Suprapubic skin (tissue), 4 donors: ENCODE results near the gene GNS. TPM values are rescaled to one million over a fixed set of nuclear protein-coding genes. Genes with fewer than 3 reads are reported as not detected.

Experiments used
- DNase-seq, 2 donors: peaks; one replicate each; pipeline ENCODE4 v3.0.0-alpha.2; 2019; ENCODE audit warnings: low spot score in 2 of 2
- H3K27ac ChIP-seq: fragments of 200-600 bp; sonication (generic); one replicate; pipeline ENCODE4 v1.5.1; 2019
- H3K27me3 ChIP-seq: fragments of 200-600 bp; sonication (generic); one replicate; pipeline ENCODE4 v1.5.1; 2019
- H3K36me3 ChIP-seq: fragments of 200-600 bp; sonication (generic); one replicate; pipeline ENCODE4 v1.5.1; 2019
- H3K4me1 ChIP-seq: fragments of 200-600 bp; sonication (generic); one replicate; pipeline ENCODE4 v1.5.1; 2019
- H3K4me3 ChIP-seq: fragments of 200-600 bp; sonication (generic); one replicate; pipeline ENCODE4 v1.5.1; 2019; ENCODE audit warnings: mild to moderate bottlenecking
- H3K9me3 ChIP-seq: fragments of 200-600 bp; sonication (generic); one replicate; pipeline ENCODE4 v1.5.1; 2019
- CTCF ChIP-seq, 2 donors: fragments of 200-600 bp in 1 of 2; fragments of 450-650 bp in 1 of 2; sonication (generic) in 1 of 2; IDR thresholded peaks; one replicate each; pipeline ENCODE4 v1.5.1; 2016 to 2019; ENCODE audit warnings: antibody characterized with exemption in 2 of 2, mild to moderate bottlenecking in 1 of 2, moderate library complexity in 1 of 2
- EP300 ChIP-seq: sonication (generic); formaldehyde crosslinking; IDR thresholded peaks from one replicate; pipeline ENCODE4 v1.6.1; 2017; ENCODE audit warnings: antibody characterized with exemption
- POLR2A ChIP-seq, 2 donors: fragments of 450-650 bp; IDR thresholded peaks; one replicate each; pipeline ENCODE4 v1.6.1; 2017; ENCODE audit warnings: antibody characterized with exemption in 2 of 2, mild to moderate bottlenecking in 2 of 2, moderate library complexity in 2 of 2
- POLR2AphosphoS5 ChIP-seq, 3 donors: sonication (generic); formaldehyde crosslinking; IDR thresholded peaks; one replicate each; pipeline ENCODE4 v1.6.1; 2017; ENCODE audit warnings: antibody characterized with exemption in 3 of 3
- WGBS: methylation state at CpG from one replicate; pipeline ENCODE4 v1.1.5; 2018; 5-methylcytosine and 5-hydroxymethylcytosine counted together
- total RNA-seq, 4 donors: library from RNA; depleted of rRNA; stranded (reverse); fragments of >200 nt; gene quantifications; one replicate each; pipeline ENCODE4 v1.1.0, GENCODE V29; 2016

The GNS gene
- total RNA-seq, 4 donors from 2014 or later: 46.7 to 56.7 (median 49.6) TPM

DNA sequence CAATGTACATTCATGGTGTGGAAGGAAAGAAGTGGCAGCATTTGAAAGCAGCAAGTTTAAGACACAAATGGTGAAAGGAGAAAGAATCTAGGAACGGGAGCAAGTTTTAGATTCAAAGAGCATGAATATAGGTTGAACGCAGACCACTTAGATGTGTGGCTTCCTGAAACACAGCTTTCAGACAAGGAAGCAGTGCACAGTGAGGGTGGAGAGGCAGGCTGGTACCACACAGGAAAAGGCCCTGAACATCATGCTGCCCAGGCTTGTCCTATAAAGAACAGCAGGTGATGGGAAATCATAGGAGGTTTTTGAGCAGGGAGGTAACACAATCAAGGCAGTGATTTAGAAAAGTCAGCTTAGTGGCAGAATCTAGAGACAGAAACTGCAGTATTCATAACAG lies 35.6 kb downstream of the GNS start:
- TF ChIP-seq POLR2A (IDR thresholded peaks at IDR 0.05) (no peak), CTCF (IDR thresholded peaks at IDR 0.05) (no peak), EP300 (no peak), POLR2AphosphoS5 (IDR thresholded peaks at IDR 0.05) (no peak)
- Histone ChIP-seq H3K27me3 (no peaks in the 10 kb centered on the region), H3K27ac (no peak overlapping the region), H3K9me3 (no peaks in the 10 kb centered on the region), H3K4me1 (no peaks in the 10 kb centered on the region), H3K36me3 (peaks cover 82% of the 10 kb centered on the region), H3K4me3 (no peak overlapping the region)
- DNase-seq: no peak
- 92% methylated on average over 2 of the region's 2 CpGs for WGBS

DNA sequence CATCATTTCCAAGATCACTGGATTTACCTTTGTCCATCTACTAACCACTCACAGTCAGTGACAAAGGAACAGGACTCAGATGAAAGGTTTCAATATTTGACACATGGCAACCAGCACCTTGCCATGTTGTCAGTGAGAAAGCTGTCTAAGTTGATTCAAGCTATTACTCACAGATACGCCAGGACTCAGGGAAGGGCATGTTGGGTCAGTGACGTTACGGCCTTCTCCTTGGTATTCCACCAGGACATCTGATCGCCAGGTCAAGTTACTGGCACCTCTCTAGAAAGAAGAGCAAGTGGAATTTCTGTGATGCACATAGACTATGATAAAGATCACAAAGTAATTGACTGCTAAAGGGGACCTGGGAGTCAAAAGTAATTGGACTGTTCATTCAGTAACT lies 36.4 kb downstream of the GNS start:
- Histone ChIP-seq H3K9me3 (no peaks in the 10 kb centered on the region), H3K4me1 (no peaks in the 10 kb centered on the region), H3K27ac (no peak overlapping the region), H3K36me3 (peaks cover 82% of the 10 kb centered on the region), H3K27me3 (no peaks in the 10 kb centered on the region), H3K4me3 (no peak overlapping the region)
- DNase-seq: no peak
- WGBS: 90% methylated on average over 4 of the region's 4 CpGs
- TF ChIP-seq POLR2A (IDR thresholded peaks at IDR 0.05) (no peak), EP300 (no peak), POLR2AphosphoS5 (IDR thresholded peaks at IDR 0.05) (no peak), CTCF (IDR thresholded peaks at IDR 0.05) (no peak)

GRCh38 chr12:64720884-64721283 lies 38.3 kb downstream of the GNS start:
- peaks cover 90% of the 10 kb centered on the region for H3K36me3 ChIP-seq
- DNase-seq: no peak

DNA sequence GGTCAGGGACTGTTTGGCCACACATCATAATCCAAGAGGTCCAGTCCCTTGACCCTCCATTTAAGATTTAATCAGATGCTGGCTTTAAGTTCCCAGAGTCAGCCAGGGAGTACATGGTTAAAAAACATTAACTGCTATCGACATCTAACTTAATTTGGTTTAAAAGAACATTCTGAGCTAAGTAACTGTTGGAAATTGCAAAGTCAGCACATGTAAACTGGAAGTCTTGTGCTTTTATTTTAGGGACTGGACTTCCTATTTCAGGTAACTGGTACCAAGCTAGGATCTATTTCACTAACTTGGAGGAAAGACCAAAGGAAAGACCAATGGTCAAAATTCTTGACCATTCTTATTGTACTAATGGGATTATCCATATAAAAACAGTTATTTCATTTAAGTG lies 40.6 kb downstream of the GNS start:
- no peaks in the 10 kb centered on the region for H3K4me1 ChIP-seq
- 74% methylated on average over 1 of the region's 1 CpG for WGBS
- TF ChIP-seq EP300 (no peak), POLR2A (IDR thresholded peaks at IDR 0.05) (no peak)
- no peaks in the 10 kb centered on the region for H3K9me3 ChIP-seq
- peaks cover 96% of the 10 kb centered on the region for H3K36me3 ChIP-seq
- no peak overlapping the region for H3K27ac ChIP-seq
- H3K27me3 ChIP-seq: no peaks in the 10 kb centered on the region
- H3K4me3 ChIP-seq: no peak overlapping the region
- no peak for DNase-seq

More at GRCh38 chr12:64720884-64721283, 38.3 kb downstream of the GNS start:
- TF ChIP-seq CTCF (IDR thresholded peaks at IDR 0.05): no peak
- no peak for TF ChIP-seq POLR2A (IDR thresholded peaks at IDR 0.05)
- TF ChIP-seq EP300: no peak
- H3K27me3 ChIP-seq: no peaks in the 10 kb centered on the region
- H3K27ac ChIP-seq: no peak overlapping the region
- H3K4me3 ChIP-seq: no peak overlapping the region
- WGBS: 92% methylated on average over 1 of the region's 1 CpG
- H3K4me1 ChIP-seq: no peaks in the 10 kb centered on the region
- no peaks in the 10 kb centered on the region for H3K9me3 ChIP-seq

GRCh38 chr12:64716839-64717455 lies 42.3 kb downstream of the GNS start:
- TF ChIP-seq EP300 (no peak), CTCF (IDR thresholded peaks at IDR 0.05) (no peak), POLR2AphosphoS5 (IDR thresholded peaks at IDR 0.05) (no peak), POLR2A (IDR thresholded peaks at IDR 0.05) (no peak)
- H3K27me3 ChIP-seq: no peaks in the 10 kb centered on the region
- no peak overlapping the region for H3K27ac ChIP-seq
- no peak for DNase-seq
- peaks cover 79% of the 10 kb centered on the region for H3K36me3 ChIP-seq
- no peak overlapping the region for H3K4me3 ChIP-seq
- no peaks in the 10 kb centered on the region for H3K9me3 ChIP-seq
- 87% methylated on average over 6 of the region's 6 CpGs for WGBS
- H3K4me1 ChIP-seq: no peaks in the 10 kb centered on the region

DNA sequence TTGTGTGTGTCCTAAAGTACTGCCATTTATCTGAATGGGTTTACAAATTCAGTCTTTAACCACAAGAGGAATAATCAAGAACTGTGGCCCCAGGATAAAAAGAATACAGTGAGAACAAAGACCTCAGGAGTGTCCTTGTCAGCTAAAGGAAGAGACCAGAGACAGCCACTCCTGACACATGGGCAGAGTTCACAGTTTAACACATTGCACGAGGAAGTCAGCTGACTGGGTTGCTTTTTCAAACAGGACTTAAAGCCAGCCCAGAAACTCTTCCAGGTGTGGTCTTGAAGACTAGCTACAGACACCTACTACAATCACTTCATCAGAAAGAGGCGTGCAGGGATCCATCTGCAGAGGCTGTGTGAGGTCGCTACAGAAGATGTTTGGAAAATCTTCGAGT lies 42.8 kb downstream of the GNS start:
- peaks cover 73% of the 10 kb centered on the region for H3K36me3 ChIP-seq
- no peak for TF ChIP-seq EP300
- TF ChIP-seq POLR2A (IDR thresholded peaks at IDR 0.05): no peak
- no peak for TF ChIP-seq POLR2AphosphoS5 (IDR thresholded peaks at IDR 0.05)
- no peak for TF ChIP-seq CTCF (IDR thresholded peaks at IDR 0.05)
- WGBS: 89% methylated on average over 4 of the region's 4 CpGs

More for the DNA sequence above, 42.8 kb downstream of the GNS start:
- Histone ChIP-seq H3K27me3 (no peaks in the 10 kb centered on the region), H3K9me3 (no peaks in the 10 kb centered on the region), H3K27ac (no peak overlapping the region), H3K4me3 (no peak overlapping the region), H3K4me1 (no peaks in the 10 kb centered on the region)
- DNase-seq: no peak
